HepG2 (cell line): ENCODE measurements around the gene CMIP. TPM values are rescaled to one million over a fixed set of nuclear protein-coding genes. Genes with fewer than 3 reads are reported as not detected.
A peak's percentile ranks its signal among the peaks of the same experiment; 100 is the strongest.

Experiments
- AHR ChIP-seq: IDR thresholded peaks from 2 replicates; pipeline ENCODE4 v1.6.1; 2018; ENCODE audit warnings: missing genetic modification reagents, missing compliant biosample characterization
- BHLHE40 ChIP-seq: IDR thresholded peaks from 2 replicates; pipeline ENCODE4 v1.6.1; 2011; ENCODE audit warnings: low read length, improper control_type of control experiment
- DZIP1 ChIP-seq: sonication (generic); formaldehyde crosslinking; IDR thresholded peaks from 2 replicates; pipeline ENCODE4 v1.5.0; 2020; ENCODE audit warnings: mild to moderate bottlenecking, missing genetic modification reagents
- HIVEP1 ChIP-seq: sonication (generic); formaldehyde crosslinking; IDR thresholded peaks from 2 replicates; pipeline ENCODE4 v1.4.0; 2020; ENCODE audit warnings: mild to moderate bottlenecking, missing genetic modification reagents
- HMGA1 ChIP-seq: sonication (generic); formaldehyde crosslinking; conservative IDR thresholded peaks from 2 replicates; pipeline ENCODE4 v1.4.0; 2020; ENCODE audit warnings: missing genetic modification reagents
- HNF4G ChIP-seq, 2 experiments: sonication (generic) in 1 of 2; formaldehyde crosslinking in 1 of 2; IDR thresholded peaks; 2 replicates each; pipeline versions ENCODE4 v1.4.0 to v1.6.1; 2011 to 2020; ENCODE audit warnings: borderline replicate concordance in 2 of 2, low read depth in 2 of 2, mild to moderate bottlenecking in 2 of 2, low read length in 1 of 2, missing genetic modification reagents in 1 of 2, moderate library complexity in 1 of 2
- ISX ChIP-seq: sonication (generic); formaldehyde crosslinking; conservative IDR thresholded peaks from 2 replicates; pipeline ENCODE4 v1.5.0; 2020; ENCODE audit warnings: missing genetic modification reagents
- KAT8 ChIP-seq: IDR thresholded peaks from 2 replicates; pipeline ENCODE4 v1.6.1; 2016; ENCODE audit warnings: missing genetic modification reagents, missing compliant biosample characterization
- MAFK ChIP-seq, 2 experiments: IDR thresholded peaks in 1 of 2; conservative IDR thresholded peaks in 1 of 2; 2 replicates each; pipeline ENCODE4 v1.6.1; 2011; ENCODE audit warnings: improper control_type of control experiment in 2 of 2, low read length in 2 of 2
- SIN3B ChIP-seq: fragments of 150-350 bp; IDR thresholded peaks from 2 replicates; pipeline ENCODE4 v1.6.1; 2014; ENCODE audit warnings: low read length
- SP4 ChIP-seq: sonication (generic); formaldehyde crosslinking; IDR thresholded peaks from 2 replicates; pipeline ENCODE4 v1.8.1; 2023; ENCODE audit warnings: mild to moderate bottlenecking, missing genetic modification reagents
- TOPORS ChIP-seq: sonication (generic); formaldehyde crosslinking; IDR thresholded peaks from 2 replicates; pipeline ENCODE4 v1.8.0; 2023; ENCODE audit warnings: mild to moderate bottlenecking, missing genetic modification reagents
- ZMYM3 ChIP-seq: sonication (generic); formaldehyde crosslinking; IDR thresholded peaks from 2 replicates; pipeline ENCODE4 v1.5.1; 2020; ENCODE audit warnings: mild to moderate bottlenecking, missing genetic modification reagents
- ZNF124 ChIP-seq: sonication (generic); formaldehyde crosslinking; IDR thresholded peaks from 2 replicates; pipeline ENCODE4 v1.4.0; 2020; ENCODE audit warnings: missing genetic modification reagents
- ZNF652 ChIP-seq: IDR thresholded peaks from 2 replicates; pipeline ENCODE4 v1.6.1; 2016; ENCODE audit warnings: low read depth, borderline replicate concordance
- ZNF766 ChIP-seq: sonication (generic); formaldehyde crosslinking; IDR thresholded peaks from 2 replicates; pipeline ENCODE4 v1.5.0; 2020; ENCODE audit warnings: missing genetic modification reagents, borderline replicate concordance
- ZNF780A ChIP-seq: sonication (generic); formaldehyde crosslinking; IDR thresholded peaks from 2 replicates; pipeline ENCODE4 v1.8.0; 2022; ENCODE audit warnings: mild to moderate bottlenecking, missing genetic modification reagents, moderate library complexity
- polyA plus RNA-seq, 8 experiments: library from polyadenylated mRNA; depleted of rRNA in 3 of 8; stranded (reverse) in 7 of 8; unstranded in 1 of 8; fragments of >200 nt; fragmentation: Illumina TruSeq in 4 of 8; extraction: Trizol in 4 of 8; gene quantifications; 2 replicates each; pipeline versions ENCODE4 v1.2.1 to v1.2.3, GENCODE V29; 2011 to 2016; ENCODE audit warnings: low read depth in 4 of 8, missing spikeins in 1 of 8, mixed read lengths in 1 of 8; ENCODE audit not compliant: insufficient read depth in 1 of 8
- total RNA-seq, 5 experiments: library from RNA; depleted of rRNA; stranded (reverse); fragments of >200 nt; fragmentation: Illumina TruSeq; extraction: Trizol; gene quantifications; 2 replicates each; pipeline ENCODE4 v1.2.3, GENCODE V29; 2016; ENCODE audit warnings: low read depth in 1 of 5
- TF ChIP-seq, protein P1 (sequence below): sonication (generic); formaldehyde crosslinking; IDR thresholded peaks from 2 replicates; pipeline ENCODE4 v1.5.1; 2020; ENCODE audit warnings: missing genetic modification reagents, mild to moderate bottlenecking, borderline replicate concordance
- TF ChIP-seq, protein P2 (sequence below): IDR thresholded peaks from 2 replicates; pipeline ENCODE4 v1.6.1; 2016; ENCODE audit warnings: low read depth, control low read depth
- TF ChIP-seq, protein P3 (sequence below): sonication (generic); formaldehyde crosslinking; IDR thresholded peaks from 2 replicates; pipeline ENCODE4 v1.4.0; 2020; ENCODE audit warnings: missing genetic modification reagents
- TF ChIP-seq, protein P4 (sequence below): sonication (generic); formaldehyde crosslinking; IDR thresholded peaks from 2 replicates; pipeline ENCODE4 v1.8.0; 2022; ENCODE audit warnings: mild to moderate bottlenecking, missing genetic modification reagents, moderate library complexity

CMIP gene
- total and polyA plus RNA-seq, 2 of the 13 experiments (the other 11 are each of a cell fraction or from before 2014, with no cell fraction given) = 10.9 to 18.1 TPM

DNA sequence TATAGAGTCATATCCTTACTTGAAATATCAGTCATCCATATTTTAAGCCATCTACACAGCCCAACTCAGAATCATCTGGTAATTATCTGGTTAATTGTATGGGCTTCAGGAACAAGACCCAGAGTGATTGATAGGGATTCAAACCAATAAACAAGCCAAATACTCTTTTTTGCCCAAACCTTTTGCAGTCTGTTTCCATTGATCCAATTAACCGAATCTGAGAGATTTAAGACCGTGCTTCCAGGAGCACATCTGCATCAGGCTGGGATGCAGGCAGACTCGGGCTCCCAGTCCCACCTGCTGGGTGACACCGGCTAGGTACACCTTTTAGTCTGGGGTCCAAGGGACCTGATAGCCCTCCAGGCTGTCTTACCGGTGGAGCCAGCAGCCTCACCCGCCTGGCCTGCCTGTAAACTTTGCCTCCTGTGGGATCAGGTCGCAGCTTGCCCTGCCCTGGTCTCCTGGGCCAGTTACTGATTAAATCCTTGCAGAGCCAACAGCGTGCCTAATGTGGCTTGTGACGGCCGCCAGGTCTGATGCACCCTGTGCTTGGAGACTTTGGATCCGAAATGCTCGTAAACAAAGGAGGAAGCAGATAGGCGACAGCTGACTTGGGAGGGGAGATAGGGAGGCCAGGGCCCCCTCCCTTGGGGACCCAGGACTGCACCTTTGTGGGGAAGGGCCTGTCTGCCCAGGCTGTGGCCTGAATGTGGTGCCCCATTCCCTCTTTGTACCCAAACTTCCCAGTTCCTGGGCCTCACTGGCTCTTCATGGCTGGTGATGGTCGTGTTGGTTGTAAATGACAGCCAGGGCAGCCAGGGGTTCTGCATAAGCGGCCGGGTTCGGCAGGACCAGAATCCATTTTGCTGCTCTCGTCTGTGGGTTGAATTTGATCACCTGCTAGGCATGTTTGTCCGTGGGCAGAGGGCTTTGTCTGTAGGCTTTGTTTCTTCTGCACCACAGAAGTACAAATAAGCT is 3.8 kb downstream of the CMIP start (continued):
- TF ChIP-seq, protein P1, sequence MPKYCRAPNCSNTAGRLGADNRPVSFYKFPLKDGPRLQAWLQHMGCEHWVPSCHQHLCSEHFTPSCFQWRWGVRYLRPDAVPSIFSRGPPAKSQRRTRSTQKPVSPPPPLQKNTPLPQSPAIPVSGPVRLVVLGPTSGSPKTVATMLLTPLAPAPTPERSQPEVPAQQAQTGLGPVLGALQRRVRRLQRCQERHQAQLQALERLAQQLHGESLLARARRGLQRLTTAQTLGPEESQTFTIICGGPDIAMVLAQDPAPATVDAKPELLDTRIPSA (CRISPR knock-in tag) = no peak
- TF ChIP-seq AHR = no peak; the same call in none of the 2 replicates
- TF ChIP-seq, protein P2, sequence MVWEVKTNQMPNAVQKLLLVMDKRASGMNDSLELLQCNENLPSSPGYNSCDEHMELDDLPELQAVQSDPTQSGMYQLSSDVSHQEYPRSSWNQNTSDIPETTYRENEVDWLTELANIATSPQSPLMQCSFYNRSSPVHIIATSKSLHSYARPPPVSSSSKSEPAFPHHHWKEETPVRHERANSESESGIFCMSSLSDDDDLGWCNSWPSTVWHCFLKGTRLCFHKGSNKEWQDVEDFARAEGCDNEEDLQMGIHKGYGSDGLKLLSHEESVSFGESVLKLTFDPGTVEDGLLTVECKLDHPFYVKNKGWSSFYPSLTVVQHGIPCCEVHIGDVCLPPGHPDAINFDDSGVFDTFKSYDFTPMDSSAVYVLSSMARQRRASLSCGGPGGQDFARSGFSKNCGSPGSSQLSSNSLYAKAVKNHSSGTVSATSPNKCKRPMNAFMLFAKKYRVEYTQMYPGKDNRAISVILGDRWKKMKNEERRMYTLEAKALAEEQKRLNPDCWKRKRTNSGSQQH (CRISPR knock-in tag) = peak; percentile 80; the same call in 1 of the 2 replicates
- TF ChIP-seq ISX = 0 out of 2 replicates have a peak, but pooled peaks have one; percentile 87
- TF ChIP-seq HIVEP1 (CRISPR knock-in tag) = peak; percentile 95
- TF ChIP-seq, protein P3, sequence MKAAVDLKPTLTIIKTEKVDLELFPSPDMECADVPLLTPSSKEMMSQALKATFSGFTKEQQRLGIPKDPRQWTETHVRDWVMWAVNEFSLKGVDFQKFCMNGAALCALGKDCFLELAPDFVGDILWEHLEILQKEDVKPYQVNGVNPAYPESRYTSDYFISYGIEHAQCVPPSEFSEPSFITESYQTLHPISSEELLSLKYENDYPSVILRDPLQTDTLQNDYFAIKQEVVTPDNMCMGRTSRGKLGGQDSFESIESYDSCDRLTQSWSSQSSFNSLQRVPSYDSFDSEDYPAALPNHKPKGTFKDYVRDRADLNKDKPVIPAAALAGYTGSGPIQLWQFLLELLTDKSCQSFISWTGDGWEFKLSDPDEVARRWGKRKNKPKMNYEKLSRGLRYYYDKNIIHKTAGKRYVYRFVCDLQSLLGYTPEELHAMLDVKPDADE (CRISPR knock-in tag) = peak; percentile 61; the same call in 1 of the 2 replicates
- TF ChIP-seq HMGA1 (CRISPR knock-in tag) = no peak
- TF ChIP-seq DZIP1 (CRISPR knock-in tag) = peak; percentile 93
- TF ChIP-seq SIN3B = no peak
- TF ChIP-seq, protein P4, sequence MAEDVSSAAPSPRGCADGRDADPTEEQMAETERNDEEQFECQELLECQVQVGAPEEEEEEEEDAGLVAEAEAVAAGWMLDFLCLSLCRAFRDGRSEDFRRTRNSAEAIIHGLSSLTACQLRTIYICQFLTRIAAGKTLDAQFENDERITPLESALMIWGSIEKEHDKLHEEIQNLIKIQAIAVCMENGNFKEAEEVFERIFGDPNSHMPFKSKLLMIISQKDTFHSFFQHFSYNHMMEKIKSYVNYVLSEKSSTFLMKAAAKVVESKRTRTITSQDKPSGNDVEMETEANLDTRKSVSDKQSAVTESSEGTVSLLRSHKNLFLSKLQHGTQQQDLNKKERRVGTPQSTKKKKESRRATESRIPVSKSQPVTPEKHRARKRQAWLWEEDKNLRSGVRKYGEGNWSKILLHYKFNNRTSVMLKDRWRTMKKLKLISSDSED (CRISPR knock-in tag) = no peak; the same call in 1 of the 2 replicates
- TF ChIP-seq MAFK (conservative IDR thresholded peaks at IDR 0.05 in 1 of 2, IDR thresholded peaks at IDR 0.05 in 1 of 2; ENCODE audit: low read length in 2 of 2) = no peak
- peak; percentile 93 for TF ChIP-seq ZNF124 (CRISPR knock-in tag)
- TF ChIP-seq ZNF780A (CRISPR knock-in tag) = no peak
- peak; percentile 90 for TF ChIP-seq ZNF766
- TF ChIP-seq SP4 (CRISPR knock-in tag) = peak; percentile 86
- TF ChIP-seq HNF4G (IDR thresholded peaks at IDR 0.05; ENCODE audit: borderline replicate concordance, low read depth, low read length) = peak; percentile 92
- peak; percentile 94; the same call in 1 of the 2 replicates for TF ChIP-seq HNF4G (CRISPR knock-in tag; IDR thresholded peaks at IDR 0.05; ENCODE audit: borderline replicate concordance, low read depth)
- peak; percentile 96 for TF ChIP-seq ZMYM3
- TF ChIP-seq KAT8 (CRISPR knock-in tag) = peak; percentile 87
- TF ChIP-seq ZNF652 = no peak; the same call in 1 of the 2 replicates
- TF ChIP-seq TOPORS (CRISPR knock-in tag) = no peak
- peak; percentile 48; the same call in 1 of the 2 replicates for TF ChIP-seq BHLHE40
